ENCODE results near the gene COG5. TPM values are rescaled to one million over a fixed set of nuclear protein-coding genes. Genes with fewer than 3 reads are reported as not detected.
"Not testable (repeated sequence)": the region's sequence is repeated elsewhere in the genome, so short reads cannot be mapped to it uniquely, and the experiment has no call there.

The COG5 gene
- total RNA-seq, 4 donors from 2014 or later, result 39.7 to 143 (median 98.3) TPM

GRCh38 chr7:107544848-107545591 is 18.7 kb downstream of the COG5 start:
- intact Hi-C loops (cut with DNase I; ENCODE audit: low total_unique reads), result no loop called here

DNA sequence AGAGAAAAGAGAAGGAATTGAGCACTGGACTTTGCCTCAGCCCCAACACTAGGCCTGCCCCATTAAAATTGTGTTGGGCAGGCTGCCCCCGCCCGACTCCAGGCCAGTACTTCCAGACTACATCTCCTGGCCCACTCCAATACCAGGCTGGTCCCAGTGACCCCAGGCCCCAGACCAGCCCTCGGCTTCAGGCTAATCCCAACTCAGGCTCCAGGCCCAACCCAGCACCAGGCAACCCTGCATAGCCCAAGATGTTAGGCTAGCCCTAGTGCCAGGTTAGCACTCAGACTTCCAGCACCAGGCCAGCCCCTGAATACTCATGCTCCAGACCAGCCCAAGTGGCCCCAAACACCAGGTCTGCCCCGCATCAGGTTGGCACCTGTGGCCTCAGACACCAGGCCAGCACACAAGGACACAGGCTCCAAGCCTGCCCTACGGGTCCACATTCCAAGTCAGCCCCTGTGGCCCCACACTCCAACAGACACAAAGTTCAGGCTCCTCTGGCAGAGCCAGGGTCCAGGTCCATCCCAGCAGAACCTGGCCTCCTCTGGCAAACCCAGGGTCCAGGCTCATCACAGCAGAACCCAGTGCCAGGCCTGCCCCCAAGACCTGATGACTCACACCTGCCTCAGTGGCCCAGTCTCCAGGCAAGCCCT is 20.3 kb downstream of the COG5 start:
- H3K9me3 ChIP-seq, result peaks cover 0 to 6% of the 10 kb centered on the region in 2 donors
- H3K36me3 ChIP-seq, result no peaks in the 10 kb centered on the region
- no peaks in the 10 kb centered on the region for H3K27me3 ChIP-seq
- intact Hi-C loops (cut with DNase I; ENCODE audit: low total_unique reads), result no loop called here
- TF ChIP-seq POLR2A (IDR thresholded peaks at IDR 0.05), result no peak
- TF ChIP-seq CTCF (IDR thresholded peaks at IDR 0.05), result no peak
- no peaks in the 10 kb centered on the region for H3K4me1 ChIP-seq
- H3K4me3 ChIP-seq, result no peak overlapping the region
- no peak for DNase-seq
- H3K27ac ChIP-seq, result no peak overlapping the region

More at GRCh38 chr7:107544848-107545591, 18.7 kb downstream of the COG5 start:
- no peaks in the 10 kb centered on the region for H3K36me3 ChIP-seq
- no peak overlapping the region for H3K4me3 ChIP-seq
- H3K9me3 ChIP-seq, result peaks cover 0 to 6% of the 10 kb centered on the region in 2 donors
- no peaks in the 10 kb centered on the region for H3K4me1 ChIP-seq
- TF ChIP-seq POLR2A (IDR thresholded peaks at IDR 0.05) (no peak), CTCF (IDR thresholded peaks at IDR 0.05) (no peak)
- no peak overlapping the region for H3K27ac ChIP-seq
- DNase-seq, result no peak
- no peaks in the 10 kb centered on the region for H3K27me3 ChIP-seq

GRCh38 chr7:107538001-107538400 is 25.7 kb downstream of the COG5 start:
- intact Hi-C loops (cut with DNase I; ENCODE audit: low total_unique reads), result no loop called here
- Histone ChIP-seq H3K4me1 (no peaks in the 10 kb centered on the region), H3K36me3 (no peaks in the 10 kb centered on the region), H3K4me3 (no peak overlapping the region), H3K9me3 (no peaks in the 10 kb centered on the region), H3K27ac (no peak overlapping the region), H3K27me3 (no peaks in the 10 kb centered on the region)
- TF ChIP-seq CTCF (IDR thresholded peaks at IDR 0.05), result no peak
- no peak for TF ChIP-seq POLR2A (IDR thresholded peaks at IDR 0.05)
- DNase-seq, result no peak

DNA sequence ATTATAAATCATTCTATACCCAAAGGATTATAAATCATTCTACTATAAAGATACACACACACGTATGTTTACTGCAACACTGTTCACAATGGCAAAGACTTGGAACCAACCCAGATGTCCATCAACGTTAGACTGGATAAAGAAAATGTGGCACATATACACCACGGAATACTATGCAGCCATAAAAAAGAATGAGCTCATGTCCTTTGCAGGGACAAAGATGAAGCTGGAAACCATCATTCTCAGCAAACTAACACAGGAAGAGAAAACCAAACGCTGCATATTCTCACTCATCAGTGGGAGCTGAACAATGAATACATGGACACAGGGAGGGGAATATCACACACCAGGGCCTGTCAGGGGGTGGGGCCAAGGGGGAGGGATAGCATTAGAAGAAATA is 26.5 kb downstream of the COG5 start:
- DNase-seq; intact Hi-C loops (cut with DNase I; ENCODE audit: low total_unique reads); H3K27ac ChIP-seq; H3K9me3 ChIP-seq; H3K27me3 ChIP-seq; H3K36me3 ChIP-seq; H3K4me1 ChIP-seq; H3K4me3 ChIP-seq: not testable (repeated sequence)

GRCh38 chr7:107534139-107534538 is 29.6 kb downstream of the COG5 start:
- Histone ChIP-seq H3K36me3 (no peaks in the 10 kb centered on the region), H3K4me1 (no peaks in the 10 kb centered on the region), H3K9me3 (no peaks in the 10 kb centered on the region), H3K4me3 (no peak overlapping the region), H3K27ac (no peak overlapping the region), H3K27me3 (no peaks in the 10 kb centered on the region)
- DNase-seq, result no peak
- no peak for TF ChIP-seq POLR2A (IDR thresholded peaks at IDR 0.05)
- TF ChIP-seq CTCF (IDR thresholded peaks at IDR 0.05), result no peak
- intact Hi-C loops (cut with DNase I; ENCODE audit: low total_unique reads), result no loop called here
